Measurements from ENCODE around the gene ZNF516. TPM values are rescaled to one million over a fixed set of nuclear protein-coding genes. Genes with fewer than 3 reads are reported as not detected.

Gene ZNF516
- total and polyA plus RNA-seq, 2 of the 13 experiments (the other 11 are each of a cell fraction or from before 2014, with no cell fraction given): 16.6 to 18.7 TPM

GRCh38 chr18:76412010-76412817, 82.8 kb downstream of the ZNF516 start (continued):
- no peak for TF ChIP-seq ZFP90 (CRISPR knock-in tag; IDR thresholded peaks at IDR 0.05; ENCODE audit: borderline replicate concordance)
- no peak for TF ChIP-seq STAT6 (CRISPR knock-in tag; IDR thresholded peaks at IDR 0.05; ENCODE audit: borderline replicate concordance)
- no peak for TF ChIP-seq MTERF4 (CRISPR knock-in tag; IDR thresholded peaks at IDR 0.05)
- no peak for TF ChIP-seq ZNF549 (CRISPR knock-in tag; IDR thresholded peaks at IDR 0.05)

GRCh38 chr18:76410660-76411417, 84.2 kb downstream of the ZNF516 start:
- Histone ChIP-seq H3K4me3 (replicated peaks in 1 of 3; ENCODE audit: insufficient read depth in 1 of 3, low read depth in 2 of 3, low read length in 3 of 3) (no peak overlapping the region), H3K36me3 (replicated peaks in 1 of 2; ENCODE audit: control insufficient read depth in 1 of 2, insufficient read depth in 2 of 2, low read length in 2 of 2) (peaks cover 9 to 22% of the 10 kb centered on the region in 2 experiments; a peak in 4 of 5 replicates), H3K27me3 (ENCODE audit: control insufficient read depth in 1 of 2, insufficient read depth in 2 of 2, low read length in 2 of 2) (no peaks in the 10 kb centered on the region), H3K79me2 (ENCODE audit: insufficient read depth, low read length) (peaks cover 64% of the 10 kb centered on the region), H3K9me3 (ENCODE audit: low read length) (no peaks in the 10 kb centered on the region), H3K4me2 (ENCODE audit: low read depth, low read length) (no peak overlapping the region), H3K4me1 (ENCODE audit: insufficient read depth, low read length) (no peaks in the 10 kb centered on the region), H2AFZ (ENCODE audit: low read length) (no peak overlapping the region), H4K20me1 (ENCODE audit: insufficient read depth, low read length) (peaks cover 54% of the 10 kb centered on the region), H3K27ac (ENCODE audit: extremely low read length, insufficient read depth, low read length) (no peak overlapping the region), H3K9ac (ENCODE audit: insufficient read depth, low read depth, low read length) (no peak overlapping the region)
- peak; percentile 10 for DNase-seq (ENCODE audit: low spot score)
- POLR2A ChIA-PET: no interaction called here
- no peak for ATAC-seq
- no TSS peak for BruUV-seq (replicated peaks)
- TF ChIP-seq CEBPB (IDR thresholded peaks at IDR 0.05; ENCODE audit: borderline replicate concordance, low read depth, low read length) (peak; percentile 89), MED13 (CRISPR knock-in tag; IDR thresholded peaks at IDR 0.05) (no peak), CEBPG (CRISPR knock-in tag; IDR thresholded peaks at IDR 0.05) (peak; percentile 59; the same call in 1 of the 2 replicates)
- no peak for FAIRE-seq
- CTCF ChIA-PET (ENCODE audit: low intra/inter-chr PET ratio, low total read pairs): no interaction called here
- 100% methylated on average over 6 of the region's 11 CpGs for WGBS (ENCODE audit: low lambda C conversion rate)
- intact Hi-C loops (cut with micrococcal nuclease; ENCODE audit: unreplicated experiment) (no loop called here), in situ Hi-C loops (cut with HindIII; ENCODE audit: extremely low pct_ligation_motif_present, low pct_unique_long_range_greater_than_20kb) (no loop called here)
